ENCODE data around the gene OSBPL1A. TPM values are rescaled to one million over a fixed set of nuclear protein-coding genes. Genes with fewer than 3 reads are reported as not detected.

The OSBPL1A gene
- polyA plus RNA-seq, 2 donors, result 10.8 to 11.6 TPM

DNA sequence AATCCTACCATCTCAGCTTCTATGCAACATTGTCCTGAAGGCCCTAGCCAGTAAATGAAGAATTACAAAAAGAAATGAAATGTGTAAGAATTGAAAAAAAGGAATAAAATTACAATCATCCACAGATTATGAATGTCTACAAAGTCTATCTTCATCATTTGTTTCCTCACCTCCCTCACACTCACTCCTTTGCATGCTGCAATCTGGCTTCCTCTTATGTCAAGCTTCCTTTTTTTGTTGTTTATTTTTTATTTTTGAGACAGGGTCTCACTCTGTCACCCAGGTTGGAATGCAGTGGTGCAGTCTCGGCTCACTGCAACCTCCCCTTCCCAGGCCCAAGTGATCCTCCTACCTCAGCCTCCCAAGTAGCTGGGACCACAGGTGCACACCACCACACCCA is 129.7 kb downstream of the OSBPL1A start:
- H3K27ac ChIP-seq (ENCODE audit: low read depth in 2 of 2, low read length in 1 of 2), result no peak overlapping the region
- H3K9me3 ChIP-seq (ENCODE audit: control insufficient read depth in 2 of 2, insufficient read depth in 1 of 2, low read depth in 1 of 2, low read length in 1 of 2), result no peaks in the 10 kb centered on the region
- H3K4me3 ChIP-seq (ENCODE audit: low read depth in 1 of 2, low read length in 2 of 2), result no peak overlapping the region
- H3K27me3 ChIP-seq (ENCODE audit: control insufficient read depth in 1 of 2, insufficient read depth in 2 of 2, low read length in 2 of 2), result no peaks in the 10 kb centered on the region
- no peaks in the 10 kb centered on the region for H3K4me1 ChIP-seq (ENCODE audit: control insufficient read depth in 2 of 2, insufficient read depth in 2 of 2, low read length in 1 of 2)
- no peaks in the 10 kb centered on the region for H3K36me3 ChIP-seq (ENCODE audit: control insufficient read depth in 2 of 2, insufficient read depth in 2 of 2, low read length in 1 of 2)
- WGBS, 2 donors, result 85 to 100% methylated on average over 1 of the region's 1 CpG

DNA sequence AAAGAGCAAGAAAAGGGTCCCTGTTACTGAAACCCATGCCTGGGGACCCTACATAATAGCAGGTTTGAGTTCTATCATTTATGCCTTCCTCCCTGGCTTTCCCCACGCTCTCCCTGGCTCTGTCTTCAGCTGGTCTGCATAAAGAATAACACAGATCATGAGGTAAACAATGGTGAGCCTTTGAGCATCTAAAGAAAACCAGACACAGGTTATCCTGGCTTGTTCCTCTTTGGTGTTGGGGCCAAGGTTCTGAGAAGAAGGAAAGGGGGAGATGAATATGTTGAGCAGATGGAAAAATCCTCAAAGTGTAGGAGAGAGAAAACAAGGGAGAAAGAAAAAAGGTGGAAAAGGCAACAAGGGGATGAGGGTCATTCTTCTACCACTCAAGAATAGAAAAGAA is 131.5 kb downstream of the OSBPL1A start:
- no peak overlapping the region for H3K4me3 ChIP-seq (ENCODE audit: low read depth in 1 of 2, low read length in 2 of 2)
- H3K27ac ChIP-seq (ENCODE audit: low read depth in 2 of 2, low read length in 1 of 2), result no peak overlapping the region
- no peaks in the 10 kb centered on the region for H3K9me3 ChIP-seq (ENCODE audit: control insufficient read depth in 2 of 2, insufficient read depth in 1 of 2, low read depth in 1 of 2, low read length in 1 of 2)
- H3K27me3 ChIP-seq (ENCODE audit: control insufficient read depth in 1 of 2, insufficient read depth in 2 of 2, low read length in 2 of 2), result no peaks in the 10 kb centered on the region
- no peaks in the 10 kb centered on the region for H3K36me3 ChIP-seq (ENCODE audit: control insufficient read depth in 2 of 2, insufficient read depth in 2 of 2, low read length in 1 of 2)
- no peaks in the 10 kb centered on the region for H3K4me1 ChIP-seq (ENCODE audit: control insufficient read depth in 2 of 2, insufficient read depth in 2 of 2, low read length in 1 of 2)
- 84 to 85% methylated on average over 1 of the region's 1 CpG for WGBS, 2 donors

DNA sequence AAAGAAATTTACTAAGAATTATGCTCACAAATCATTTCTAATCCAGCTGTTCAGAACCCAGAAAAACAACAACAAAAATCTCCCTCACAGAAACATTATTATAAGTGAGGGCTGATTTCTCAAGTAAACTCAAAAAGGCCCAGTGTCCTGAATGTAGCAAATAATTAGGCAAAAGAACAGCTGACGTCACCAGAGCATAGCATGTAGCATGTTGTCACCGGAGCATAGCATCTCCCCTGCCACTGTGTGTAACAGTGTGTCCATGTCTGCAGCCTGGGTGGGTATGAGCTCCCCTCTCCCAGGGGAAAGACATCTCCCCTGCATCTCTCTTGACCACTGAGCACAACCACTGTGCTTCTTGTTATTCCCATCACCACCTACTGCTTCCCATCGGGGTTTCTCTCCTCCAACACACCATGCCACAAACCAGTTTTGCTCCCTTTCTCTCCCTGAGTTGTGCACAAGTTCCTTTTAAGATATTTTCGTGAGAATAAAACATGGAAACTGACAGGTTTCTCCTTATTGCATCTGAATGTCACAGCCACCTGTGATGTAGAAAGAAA is 132.0 kb downstream of the OSBPL1A start:
- H3K4me3 ChIP-seq (ENCODE audit: low read depth in 1 of 2, low read length in 2 of 2), result no peak overlapping the region
- H3K9me3 ChIP-seq (ENCODE audit: control insufficient read depth in 2 of 2, insufficient read depth in 1 of 2, low read depth in 1 of 2, low read length in 1 of 2), result no peaks in the 10 kb centered on the region
- 78 to 79% methylated on average over 4 of the region's 4 CpGs for WGBS, 2 donors
- no peaks in the 10 kb centered on the region for H3K36me3 ChIP-seq (ENCODE audit: control insufficient read depth in 2 of 2, insufficient read depth in 2 of 2, low read length in 1 of 2)
- H3K4me1 ChIP-seq (ENCODE audit: control insufficient read depth in 2 of 2, insufficient read depth in 2 of 2, low read length in 1 of 2), result no peaks in the 10 kb centered on the region
- H3K27ac ChIP-seq (ENCODE audit: low read depth in 2 of 2, low read length in 1 of 2), result no peak overlapping the region
- H3K27me3 ChIP-seq (ENCODE audit: control insufficient read depth in 1 of 2, insufficient read depth in 2 of 2, low read length in 2 of 2), result no peaks in the 10 kb centered on the region

DNA sequence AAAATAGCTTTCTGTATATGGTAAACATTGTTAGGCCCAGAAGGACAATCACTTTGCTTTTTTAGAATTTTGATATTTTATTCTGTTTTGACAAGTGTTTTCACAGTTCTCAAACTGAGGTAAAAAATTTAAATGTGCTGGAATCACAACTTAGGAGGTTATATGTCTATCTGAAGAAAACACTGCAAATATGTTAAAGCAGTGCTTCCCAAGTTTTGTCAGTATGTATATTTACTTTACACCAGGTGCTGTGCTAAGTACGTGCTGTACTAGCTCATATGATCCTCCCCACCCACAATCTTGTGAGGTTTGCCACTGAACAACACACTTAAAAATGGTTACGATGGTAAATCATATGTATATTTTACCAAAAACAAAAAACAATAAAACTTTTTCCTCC is 134.6 kb downstream of the OSBPL1A start:
- Histone ChIP-seq H3K9me3 (ENCODE audit: control insufficient read depth in 2 of 2, insufficient read depth in 1 of 2, low read depth in 1 of 2, low read length in 1 of 2) (no peaks in the 10 kb centered on the region), H3K27me3 (ENCODE audit: control insufficient read depth in 1 of 2, insufficient read depth in 2 of 2, low read length in 2 of 2) (no peaks in the 10 kb centered on the region), H3K4me1 (ENCODE audit: control insufficient read depth in 2 of 2, insufficient read depth in 2 of 2, low read length in 1 of 2) (no peaks in the 10 kb centered on the region), H3K4me3 (ENCODE audit: low read depth in 1 of 2, low read length in 2 of 2) (no peak overlapping the region), H3K36me3 (ENCODE audit: control insufficient read depth in 2 of 2, insufficient read depth in 2 of 2, low read length in 1 of 2) (no peaks in the 10 kb centered on the region), H3K27ac (ENCODE audit: low read depth in 2 of 2, low read length in 1 of 2) (no peak overlapping the region)
- WGBS, 2 donors, result 78 to 85% methylated on average over 2 of the region's 2 CpGs

DNA sequence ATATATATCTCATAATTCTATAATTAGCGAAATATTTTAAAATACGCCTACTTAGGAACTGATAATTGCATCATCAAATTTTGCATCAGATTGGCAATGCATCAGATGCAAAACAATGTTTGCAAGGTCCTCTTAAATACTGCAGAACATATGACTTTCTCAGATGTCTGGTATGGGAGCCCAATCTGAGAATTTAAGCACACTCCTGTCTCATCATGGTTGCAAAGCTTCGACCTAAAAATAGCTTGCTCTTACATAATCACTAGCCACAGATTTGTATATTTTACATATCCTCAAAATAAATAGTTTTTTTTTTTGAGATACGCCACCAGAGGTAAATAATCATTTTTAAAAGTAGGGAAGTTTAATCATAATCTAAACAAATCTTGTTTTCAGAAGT is 135.5 kb downstream of the OSBPL1A start:
- WGBS, 2 donors, result 74 to 75% methylated on average over 4 of the region's 4 CpGs
- Histone ChIP-seq H3K9me3 (ENCODE audit: control insufficient read depth in 2 of 2, insufficient read depth in 1 of 2, low read depth in 1 of 2, low read length in 1 of 2) (no peaks in the 10 kb centered on the region), H3K27ac (ENCODE audit: low read depth in 2 of 2, low read length in 1 of 2) (no peak overlapping the region), H3K27me3 (ENCODE audit: control insufficient read depth in 1 of 2, insufficient read depth in 2 of 2, low read length in 2 of 2) (no peaks in the 10 kb centered on the region), H3K4me1 (ENCODE audit: control insufficient read depth in 2 of 2, insufficient read depth in 2 of 2, low read length in 1 of 2) (no peaks in the 10 kb centered on the region), H3K36me3 (ENCODE audit: control insufficient read depth in 2 of 2, insufficient read depth in 2 of 2, low read length in 1 of 2) (no peaks in the 10 kb centered on the region), H3K4me3 (ENCODE audit: low read depth in 1 of 2, low read length in 2 of 2) (no peak overlapping the region)

DNA sequence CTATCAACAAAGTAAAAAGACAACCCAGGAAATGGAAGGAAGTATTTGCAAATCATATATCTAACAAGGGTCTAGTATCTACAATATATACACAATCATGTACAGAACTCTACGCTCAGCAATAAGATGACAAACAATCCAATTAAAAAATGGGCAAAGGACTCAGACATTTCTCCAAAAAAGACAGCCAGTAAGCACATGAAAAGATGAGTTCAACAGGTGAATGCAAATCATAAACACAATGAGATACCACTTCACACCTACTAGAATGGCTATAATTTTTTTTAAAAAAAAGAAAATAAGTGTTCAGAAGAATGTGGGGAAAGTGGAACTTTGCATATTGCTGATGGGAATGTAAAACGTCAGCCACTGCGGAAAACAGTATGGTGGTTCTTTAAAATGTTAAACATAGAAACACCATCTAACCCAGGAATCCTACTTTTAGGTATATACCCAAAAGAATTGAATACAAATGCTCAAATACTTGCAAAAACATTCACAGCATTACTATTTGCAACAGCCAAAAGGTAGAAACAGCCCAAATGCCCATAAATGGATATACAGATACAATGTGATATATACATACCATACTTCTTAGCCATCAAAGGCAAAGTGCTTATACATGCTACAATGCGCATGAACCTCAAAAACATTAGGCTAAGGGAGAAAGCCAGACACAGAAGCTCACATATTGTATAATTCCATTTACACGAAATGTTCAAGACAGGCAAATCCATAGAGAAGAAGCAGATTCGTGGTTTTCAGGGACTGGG is 137.6 kb downstream of the OSBPL1A start:
- Histone ChIP-seq H3K9me3 (ENCODE audit: control insufficient read depth in 2 of 2, insufficient read depth in 1 of 2, low read depth in 1 of 2, low read length in 1 of 2) (no peaks in the 10 kb centered on the region), H3K4me3 (ENCODE audit: low read depth in 1 of 2, low read length in 2 of 2) (no peak overlapping the region), H3K4me1 (ENCODE audit: control insufficient read depth in 2 of 2, insufficient read depth in 2 of 2, low read length in 1 of 2) (no peaks in the 10 kb centered on the region), H3K27ac (ENCODE audit: low read depth in 2 of 2, low read length in 1 of 2) (no peak overlapping the region), H3K27me3 (ENCODE audit: control insufficient read depth in 1 of 2, insufficient read depth in 2 of 2, low read length in 2 of 2) (no peaks in the 10 kb centered on the region), H3K36me3 (ENCODE audit: control insufficient read depth in 2 of 2, insufficient read depth in 2 of 2, low read length in 1 of 2) (no peaks in the 10 kb centered on the region)
- WGBS, 2 donors, result 88 to 92% methylated on average over 6 of the region's 6 CpGs

DNA sequence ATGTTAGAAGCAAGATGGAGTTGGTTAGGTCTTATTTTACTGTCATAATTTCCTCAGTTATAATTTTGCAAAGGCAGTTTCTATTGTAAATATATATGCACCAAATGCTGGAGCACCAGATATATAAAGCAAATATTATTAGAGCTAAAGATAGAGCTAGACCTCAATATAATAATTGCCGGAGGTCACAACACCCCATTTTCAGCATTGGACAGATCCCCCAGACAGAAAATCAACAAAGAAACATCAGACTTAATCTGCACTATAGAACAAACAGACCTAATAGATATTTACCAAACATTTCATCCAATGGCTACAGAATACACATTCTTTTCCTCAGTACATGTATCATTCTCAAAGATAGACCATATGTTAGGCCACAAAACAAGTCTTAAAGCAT is 143.6 kb downstream of the OSBPL1A start:
- H3K27me3 ChIP-seq (ENCODE audit: control insufficient read depth in 1 of 2, insufficient read depth in 2 of 2, low read length in 2 of 2), result no peaks in the 10 kb centered on the region
- H3K4me1 ChIP-seq (ENCODE audit: control insufficient read depth in 2 of 2, insufficient read depth in 2 of 2, low read length in 1 of 2), result no peaks in the 10 kb centered on the region
- H3K36me3 ChIP-seq (ENCODE audit: control insufficient read depth in 2 of 2, insufficient read depth in 2 of 2, low read length in 1 of 2), result no peaks in the 10 kb centered on the region
- no peak overlapping the region for H3K27ac ChIP-seq (ENCODE audit: low read depth in 2 of 2, low read length in 1 of 2)
- H3K9me3 ChIP-seq (ENCODE audit: control insufficient read depth in 2 of 2, insufficient read depth in 1 of 2, low read depth in 1 of 2, low read length in 1 of 2), result no peaks in the 10 kb centered on the region
- no peak overlapping the region for H3K4me3 ChIP-seq (ENCODE audit: low read depth in 1 of 2, low read length in 2 of 2)
- WGBS, 2 donors, result 89 to 100% methylated on average over 1 of the region's 1 CpG

DNA sequence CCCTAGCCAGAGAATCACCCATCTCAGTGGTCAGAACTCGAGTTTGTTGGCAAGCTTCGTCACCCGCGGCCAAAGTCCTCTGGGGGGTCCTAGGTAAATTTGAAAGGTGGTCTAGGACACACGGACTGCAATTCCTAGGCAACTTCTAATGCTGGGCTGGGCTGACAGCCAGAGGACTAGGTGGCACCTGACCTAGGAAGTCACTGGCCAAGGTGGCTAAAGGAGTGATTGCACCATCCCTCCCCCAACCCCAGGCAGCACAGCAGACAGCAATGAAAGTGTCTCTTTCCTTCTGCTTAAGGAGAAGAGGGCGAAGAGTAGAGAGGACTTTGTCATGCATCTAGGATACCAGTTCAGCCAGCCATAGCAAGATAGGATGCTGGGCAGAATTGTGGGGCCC is 147.9 kb downstream of the OSBPL1A start:
- H3K4me3 ChIP-seq (ENCODE audit: low read depth in 1 of 2, low read length in 2 of 2), result no peak overlapping the region
- H3K27me3 ChIP-seq (ENCODE audit: control insufficient read depth in 1 of 2, insufficient read depth in 2 of 2, low read length in 2 of 2), result no peaks in the 10 kb centered on the region
- no peaks in the 10 kb centered on the region for H3K9me3 ChIP-seq (ENCODE audit: control insufficient read depth in 2 of 2, insufficient read depth in 1 of 2, low read depth in 1 of 2, low read length in 1 of 2)
- H3K36me3 ChIP-seq (ENCODE audit: control insufficient read depth in 2 of 2, insufficient read depth in 2 of 2, low read length in 1 of 2), result no peaks in the 10 kb centered on the region
- 92 to 97% methylated on average over 6 of the region's 6 CpGs for WGBS, 2 donors
- H3K27ac ChIP-seq (ENCODE audit: low read depth in 2 of 2, low read length in 1 of 2), result no peak overlapping the region
- no peaks in the 10 kb centered on the region for H3K4me1 ChIP-seq (ENCODE audit: control insufficient read depth in 2 of 2, insufficient read depth in 2 of 2, low read length in 1 of 2)

DNA sequence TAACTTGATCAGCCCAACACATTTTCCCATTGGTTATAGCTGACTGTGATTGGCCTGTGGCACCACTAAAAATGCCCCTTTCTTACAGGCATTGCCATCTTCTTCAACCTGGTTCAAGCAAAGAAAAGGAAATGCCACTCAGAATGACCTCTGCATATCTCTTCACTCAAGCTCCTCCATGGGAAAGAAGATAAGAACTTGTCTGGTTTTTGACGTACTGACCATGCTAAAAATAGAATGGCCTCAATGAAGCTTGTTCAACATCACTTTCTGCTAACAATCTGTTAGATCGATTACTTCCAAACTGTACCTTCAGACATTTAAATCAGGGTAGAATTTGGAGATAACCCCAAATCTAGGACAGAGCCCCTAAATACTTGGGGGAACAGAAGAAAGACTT is 149.3 kb downstream of the OSBPL1A start:
- Histone ChIP-seq H3K4me1 (ENCODE audit: control insufficient read depth in 2 of 2, insufficient read depth in 2 of 2, low read length in 1 of 2) (no peaks in the 10 kb centered on the region), H3K4me3 (ENCODE audit: low read depth in 1 of 2, low read length in 2 of 2) (no peak overlapping the region), H3K9me3 (ENCODE audit: control insufficient read depth in 2 of 2, insufficient read depth in 1 of 2, low read depth in 1 of 2, low read length in 1 of 2) (no peaks in the 10 kb centered on the region), H3K27ac (ENCODE audit: low read depth in 2 of 2, low read length in 1 of 2) (no peak overlapping the region), H3K27me3 (ENCODE audit: control insufficient read depth in 1 of 2, insufficient read depth in 2 of 2, low read length in 2 of 2) (no peaks in the 10 kb centered on the region), H3K36me3 (ENCODE audit: control insufficient read depth in 2 of 2, insufficient read depth in 2 of 2, low read length in 1 of 2) (no peaks in the 10 kb centered on the region)
- WGBS, 2 donors, result 76 to 79% methylated on average over 2 of the region's 2 CpGs

DNA sequence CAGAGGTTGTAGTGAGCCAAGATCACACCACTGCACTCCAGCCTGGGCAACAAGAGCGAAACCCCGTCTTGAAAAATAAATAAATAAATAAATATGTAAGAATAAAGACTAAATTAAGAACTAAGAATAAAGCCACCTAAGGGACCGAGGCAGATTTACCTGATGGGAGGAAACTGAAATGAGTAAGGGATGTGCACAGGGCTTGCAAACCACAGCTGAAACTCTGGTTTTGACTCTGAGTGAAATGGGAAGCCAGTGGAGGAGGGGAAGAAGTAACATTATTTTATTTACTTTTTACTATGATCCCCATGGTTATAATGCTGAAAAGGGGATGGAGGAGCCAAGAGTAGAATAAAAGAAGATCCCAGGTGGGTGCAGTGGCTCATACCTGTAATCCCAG is 151.5 kb downstream of the OSBPL1A start:
- no peak overlapping the region for H3K4me3 ChIP-seq (ENCODE audit: low read depth in 1 of 2, low read length in 2 of 2)
- no peaks in the 10 kb centered on the region for H3K4me1 ChIP-seq (ENCODE audit: control insufficient read depth in 2 of 2, insufficient read depth in 2 of 2, low read length in 1 of 2)
- WGBS, 2 donors, result 87 to 95% methylated on average over 3 of the region's 3 CpGs
- H3K36me3 ChIP-seq (ENCODE audit: control insufficient read depth in 2 of 2, insufficient read depth in 2 of 2, low read length in 1 of 2), result no peaks in the 10 kb centered on the region
- no peaks in the 10 kb centered on the region for H3K27me3 ChIP-seq (ENCODE audit: control insufficient read depth in 1 of 2, insufficient read depth in 2 of 2, low read length in 2 of 2)
- no peak overlapping the region for H3K27ac ChIP-seq (ENCODE audit: low read depth in 2 of 2, low read length in 1 of 2)
- no peaks in the 10 kb centered on the region for H3K9me3 ChIP-seq (ENCODE audit: control insufficient read depth in 2 of 2, insufficient read depth in 1 of 2, low read depth in 1 of 2, low read length in 1 of 2)

Data from esophagus (tissue), 2 donors.